ENCODE measurements around the gene PHF21A.

PHF21A gene

GRCh38 chr11:45937916-45938315, 183.3 kb downstream of the PHF21A start:
- H3K27ac ChIP-seq: no peak overlapping the region
- CTCF ChIA-PET: no interaction called here
- POLR2A ChIA-PET (ENCODE audit: low non-redundant PET): no interaction called here
- no peak for TF ChIP-seq CTCF (conservative IDR thresholded peaks at IDR 0.05; ENCODE audit: low read depth)
- DNase-seq (ENCODE audit: low spot score): no peak

GRCh38 chr11:45936511-45937054, 184.7 kb downstream of the PHF21A start:
- POLR2A ChIA-PET (ENCODE audit: low non-redundant PET): no interaction called here
- CTCF ChIA-PET: no interaction called here
- H3K27ac ChIP-seq: peak overlapping the region; percentile 42; the same call in 1 of the 2 replicates
- no peak for TF ChIP-seq CTCF (conservative IDR thresholded peaks at IDR 0.05; ENCODE audit: low read depth)
- DNase-seq (ENCODE audit: low spot score): no peak

GRCh38 chr11:45935349-45936064, 185.7 kb downstream of the PHF21A start:
- DNase-seq (ENCODE audit: low spot score): no peak
- CTCF ChIA-PET: interaction anchor here (0.6 kb wide), 1 partner anchor 39 kb away, joined by 5 read pairs; no protein-coding TSS in a partner anchor
- H3K27ac ChIP-seq: peak overlapping the region; percentile 82
- POLR2A ChIA-PET (ENCODE audit: low non-redundant PET): no interaction called here
- TF ChIP-seq CTCF (conservative IDR thresholded peaks at IDR 0.05; ENCODE audit: low read depth): no peak

- ChIA-PET CTCF (interaction anchor here (0.6 kb wide), 1 partner anchor 87 kb away, joined by 3 read pairs; the partner anchor contains the start of gene CRY2), POLR2A (ENCODE audit: low non-redundant PET) (interaction anchor here (0.6 kb wide), 1 partner anchor 23 kb away, joined by 3 read pairs; no protein-coding TSS in a partner anchor)
- peak overlapping the region; percentile 82 for H3K27ac ChIP-seq
Measured at GRCh38 chr11:45934580-45935318, 186.5 kb downstream of the PHF21A start.

GRCh38 chr11:45933846-45934579, 187.2 kb downstream of the PHF21A start:
- ChIA-PET CTCF (interaction anchor here (0.6 kb wide), 1 partner anchor 87 kb away, joined by 3 read pairs; the partner anchor contains the start of gene CRY2), POLR2A (ENCODE audit: low non-redundant PET) (interaction anchor here (0.6 kb wide), 1 partner anchor 23 kb away, joined by 3 read pairs; no protein-coding TSS in a partner anchor)
- TF ChIP-seq CTCF (conservative IDR thresholded peaks at IDR 0.05; ENCODE audit: low read depth): no peak
- H3K27ac ChIP-seq: peak overlapping the region; percentile 82
- no peak for DNase-seq (ENCODE audit: low spot score)

More at GRCh38 chr11:45934580-45935318, 186.5 kb downstream of the PHF21A start:
- no peak for TF ChIP-seq CTCF (conservative IDR thresholded peaks at IDR 0.05; ENCODE audit: low read depth)
- no peak for DNase-seq (ENCODE audit: low spot score)

Measured in RWPE1 (cell line).